NCI-H1092 (cell line): ENCODE measurements around the gene MON1A.
"Not testable (repeated sequence)": the region's sequence is repeated elsewhere in the genome, so short reads cannot be mapped to it uniquely, and the experiment has no call there.

Experiments used
- DNase-seq: peaks from one replicate; lab custom pipeline; 2025; lab: John Stamatoyannopoulos, UW

MON1A gene

DNA sequence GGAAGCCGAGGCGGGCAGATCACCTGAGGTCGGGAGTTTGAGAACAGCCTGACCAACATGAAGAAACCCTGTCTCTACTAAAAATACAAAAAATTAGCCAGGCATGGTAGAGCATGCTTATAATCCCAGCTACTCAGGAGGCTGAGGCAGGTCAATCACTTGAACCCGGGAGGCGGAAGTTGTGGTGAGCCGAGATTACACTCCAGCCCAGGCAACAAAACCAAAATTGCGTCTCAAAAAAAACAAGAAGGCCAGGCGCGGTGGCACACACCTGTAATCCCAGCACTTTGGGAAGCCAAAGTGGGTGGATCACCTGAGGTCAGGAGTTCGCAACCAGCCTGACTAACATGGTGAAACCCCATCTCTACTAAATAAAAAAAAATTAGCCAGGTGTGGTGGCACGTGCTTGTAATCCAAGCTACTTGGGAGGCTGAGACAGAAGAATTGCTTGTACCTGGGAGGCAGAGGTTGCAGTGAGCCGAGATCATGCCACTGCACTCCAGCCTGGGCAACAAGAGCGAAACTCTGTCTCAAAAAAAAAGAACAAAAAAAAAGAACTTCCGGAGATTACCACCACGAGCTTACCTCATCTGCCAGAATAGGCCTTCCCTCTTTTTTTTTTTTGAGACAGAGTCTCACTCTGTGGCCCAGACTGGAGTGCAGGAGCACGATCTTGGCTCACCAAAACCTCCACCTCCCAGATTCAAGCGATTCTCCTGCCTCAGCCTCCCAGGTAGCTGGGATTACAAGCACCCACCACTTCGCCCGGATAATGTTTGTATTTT lies 11.6 kb downstream of the MON1A start:
- DNase-seq, result not testable (repeated sequence)

DNA sequence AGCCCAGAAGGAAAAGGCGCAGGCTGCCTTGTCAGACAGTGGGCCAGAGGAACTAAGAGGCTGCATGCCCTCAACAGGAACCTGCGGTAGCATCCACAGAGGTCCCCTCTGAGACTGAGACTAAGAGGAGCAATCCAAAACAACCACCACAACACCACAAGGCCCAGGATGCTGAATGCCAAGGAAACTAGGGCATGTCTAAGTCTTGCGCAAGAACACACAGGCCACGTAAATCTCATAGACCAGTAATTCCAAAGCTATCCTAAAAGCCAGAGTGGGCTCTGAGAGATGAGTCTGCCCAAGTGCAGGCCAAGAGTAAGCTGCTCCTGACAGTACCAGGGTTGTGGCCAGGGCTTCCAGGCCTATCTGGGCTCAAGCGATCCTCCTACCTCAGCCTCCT lies 12.9 kb downstream of the MON1A start:
- no peak for DNase-seq

DNA sequence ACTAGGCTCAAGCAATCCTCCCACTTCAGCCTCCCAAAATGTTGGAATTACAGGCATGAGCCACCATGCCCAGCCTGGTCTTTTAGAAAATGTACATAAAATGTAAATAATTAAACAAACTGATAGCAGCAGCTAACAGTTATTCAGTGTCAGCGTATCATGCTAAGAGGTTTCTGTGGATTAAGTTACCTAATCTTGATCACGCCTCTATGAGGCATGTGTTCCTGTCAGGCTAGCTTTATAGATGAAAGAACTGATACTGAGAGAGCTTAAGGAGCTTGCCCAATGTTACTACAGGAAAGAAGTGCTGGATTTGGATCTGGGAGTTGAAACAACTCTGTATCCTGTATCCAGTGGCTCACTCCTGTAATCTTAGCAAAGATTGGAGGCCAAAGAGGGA lies 14.7 kb downstream of the MON1A start:
- no peak for DNase-seq

DNA sequence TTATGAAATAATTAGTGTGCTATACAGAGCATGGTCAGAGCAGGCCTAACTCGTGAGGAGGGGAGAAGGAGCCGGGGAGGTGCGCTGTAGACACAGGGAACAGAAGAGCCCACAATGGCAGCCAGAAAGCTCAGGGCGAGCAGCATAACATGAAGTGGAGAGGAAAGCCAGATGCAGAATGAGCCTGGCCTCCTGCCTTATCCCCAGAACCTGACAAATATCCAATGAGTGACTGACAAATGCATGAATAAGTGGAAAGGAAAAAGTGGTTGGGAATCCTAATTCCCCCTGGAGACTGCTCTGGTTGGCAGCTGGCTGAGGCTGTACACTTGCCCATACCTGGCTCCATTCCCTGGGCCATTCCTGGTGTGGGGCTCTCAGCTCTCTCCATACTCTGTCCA lies 16.7 kb downstream of the MON1A start:
- DNase-seq, result no peak

DNA sequence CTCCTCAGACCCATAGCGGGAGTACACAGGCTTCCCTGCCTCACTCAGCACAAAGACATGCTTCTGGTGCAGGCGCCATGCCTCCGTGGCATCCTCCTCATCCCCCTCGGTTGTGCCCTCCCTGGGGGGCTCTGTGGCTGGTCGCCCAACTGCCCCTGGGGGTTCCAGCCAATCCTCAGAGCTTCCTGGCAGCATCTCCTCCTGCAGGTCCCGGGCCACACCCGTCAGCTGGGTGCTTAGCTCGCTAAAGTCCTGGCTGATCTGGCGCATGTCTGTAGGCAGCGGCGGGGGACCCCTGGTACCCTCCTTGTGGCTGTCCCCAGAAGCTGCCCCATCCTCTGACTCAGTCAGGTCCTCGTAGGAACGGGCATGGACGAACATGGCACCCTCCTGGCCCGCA lies 18.0 kb downstream of the MON1A start:
- no peak for DNase-seq

DNA sequence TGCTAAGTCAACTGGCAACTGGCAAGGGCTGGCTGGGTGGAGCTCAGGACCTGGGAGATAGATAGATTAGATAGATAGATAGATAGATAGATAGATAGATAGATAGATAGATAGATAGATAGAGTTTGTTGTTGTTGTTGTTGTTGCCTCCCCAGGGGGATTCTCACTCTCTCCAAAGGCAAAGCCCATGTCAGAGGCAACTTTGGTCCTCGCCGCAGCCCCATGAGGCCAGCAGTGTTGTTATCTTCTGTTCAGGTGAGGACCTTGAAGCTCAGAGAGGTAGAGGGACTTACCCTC lies 18.5 kb downstream of the MON1A start:
- no peak for DNase-seq

DNA sequence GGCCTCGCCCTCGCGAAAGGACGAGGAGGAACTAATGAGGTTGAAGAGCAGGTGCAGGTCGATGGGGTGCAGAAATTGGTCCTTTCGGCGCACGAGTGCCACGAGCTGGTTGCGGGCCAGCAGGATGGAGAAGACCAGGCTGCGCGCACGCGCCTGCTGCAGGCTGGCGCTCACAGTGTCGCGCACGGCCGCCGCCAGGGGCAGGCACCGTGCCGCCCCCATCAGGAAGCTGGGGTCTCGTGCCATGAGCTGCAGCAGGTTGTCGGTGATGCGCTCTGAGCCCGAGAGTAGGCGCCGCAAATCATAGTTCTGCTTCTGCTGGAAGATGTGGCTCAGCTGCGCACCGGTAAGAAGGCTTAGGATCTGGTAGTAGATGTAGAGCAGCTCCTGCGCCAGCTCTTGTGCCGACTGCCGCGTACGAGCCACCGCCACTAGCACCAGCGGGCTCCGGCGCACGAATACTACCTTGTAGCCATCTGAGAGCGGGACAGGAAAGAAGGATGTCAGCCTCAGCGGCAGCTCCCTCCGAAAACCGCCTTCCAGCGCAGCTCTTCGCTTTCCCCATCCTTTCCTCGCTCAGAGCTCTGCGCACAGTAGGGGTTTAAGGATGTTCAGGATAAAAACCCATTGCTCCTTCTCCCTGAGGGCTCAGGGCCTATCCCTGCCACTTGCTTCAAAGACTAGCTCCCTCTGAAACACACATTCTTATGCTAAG lies 19.0 kb downstream of the MON1A start:
- DNase-seq, result no peak

DNA sequence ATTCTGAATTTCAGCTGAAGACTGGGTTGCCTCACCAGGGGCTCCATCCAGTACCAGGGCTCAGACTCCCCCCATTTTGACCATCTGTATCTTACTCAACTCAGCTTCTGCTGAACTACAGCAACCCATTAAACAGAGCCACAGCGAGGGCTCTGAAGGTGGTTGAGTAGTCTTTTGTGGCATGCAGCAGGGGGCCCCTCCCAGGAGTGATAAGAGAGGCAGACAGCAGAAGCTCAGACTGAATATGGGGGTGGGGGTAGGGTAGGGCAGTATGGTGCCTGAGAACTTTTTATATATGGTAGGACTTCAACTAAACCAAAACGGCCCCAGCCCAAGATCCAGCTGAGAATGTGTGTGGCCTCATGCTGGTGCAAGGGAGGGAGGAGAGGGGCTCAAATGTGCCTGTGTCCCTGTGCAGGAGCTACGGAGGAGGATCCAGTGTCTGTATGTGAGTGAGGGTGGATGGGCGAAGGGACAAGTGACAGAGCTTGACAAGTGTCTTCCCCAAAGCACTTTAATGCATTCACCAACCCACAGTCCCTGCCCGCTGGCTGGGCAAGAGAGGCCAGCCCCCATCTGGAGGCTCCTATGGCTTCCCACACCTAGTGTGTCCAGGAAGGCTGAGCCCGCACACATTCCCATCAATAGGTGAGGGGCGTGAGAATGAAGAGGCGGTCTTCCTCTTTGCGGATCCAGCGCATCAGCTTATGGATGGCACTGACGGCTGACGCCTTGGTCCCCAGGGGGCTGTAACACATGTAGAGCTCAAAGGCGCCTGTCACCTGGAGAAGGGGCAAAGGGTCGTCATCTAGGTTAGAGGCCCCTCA lies 21.0 kb downstream of the MON1A start:
- no peak for DNase-seq

DNA sequence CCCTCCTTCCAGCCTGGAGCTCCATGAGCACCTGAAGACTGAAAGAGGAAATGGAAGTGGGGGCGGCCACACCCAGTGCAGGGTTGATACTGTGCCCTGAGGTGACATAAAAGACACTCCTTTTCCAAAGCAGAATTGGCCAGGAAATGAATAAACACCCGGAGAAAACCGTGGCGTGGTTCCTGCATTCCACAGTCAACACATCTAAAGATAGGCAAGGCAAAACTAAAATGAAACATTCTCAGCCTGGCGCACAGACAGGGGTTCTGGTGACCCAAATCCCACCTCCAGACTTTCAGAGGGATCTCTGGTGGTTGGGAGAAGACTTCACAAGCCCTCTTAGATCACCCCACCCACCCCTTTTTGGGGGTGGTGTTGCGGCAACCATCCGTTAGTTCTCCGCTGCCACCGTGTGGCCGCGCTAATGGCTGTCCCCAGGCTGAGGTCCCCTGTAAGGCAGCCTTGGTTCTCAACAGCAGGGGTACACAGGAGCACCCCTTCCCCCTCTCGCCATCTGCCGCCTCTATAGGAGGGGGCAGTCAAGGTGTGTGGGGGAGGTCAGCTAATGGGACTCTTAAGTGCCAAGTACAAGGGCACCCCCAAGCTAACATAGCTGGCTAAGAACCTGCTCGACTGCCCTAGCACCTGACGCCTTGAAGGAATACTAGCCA lies 23.4 kb downstream of the MON1A start:
- no peak for DNase-seq

DNA sequence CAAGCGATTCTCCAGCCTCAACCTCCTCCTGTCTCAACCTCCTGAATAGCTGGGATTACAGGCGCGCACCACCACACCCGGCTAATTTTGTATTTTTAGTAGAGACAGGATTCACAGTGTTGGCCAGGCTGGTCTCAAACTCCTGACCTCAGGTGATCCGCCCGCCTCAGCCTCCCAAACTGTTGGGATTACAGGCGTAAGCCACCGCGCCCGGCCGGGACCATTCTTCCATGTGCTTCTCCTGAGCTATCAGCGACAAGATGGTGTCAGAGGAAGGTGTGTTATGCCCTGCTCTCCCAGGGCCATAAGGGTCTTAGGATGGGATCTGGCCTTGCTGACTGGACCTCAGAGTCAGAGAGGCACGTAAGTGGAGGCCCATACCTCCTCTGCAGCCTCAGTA lies 25.2 kb downstream of the MON1A start:
- DNase-seq, result not testable (repeated sequence)

DNA sequence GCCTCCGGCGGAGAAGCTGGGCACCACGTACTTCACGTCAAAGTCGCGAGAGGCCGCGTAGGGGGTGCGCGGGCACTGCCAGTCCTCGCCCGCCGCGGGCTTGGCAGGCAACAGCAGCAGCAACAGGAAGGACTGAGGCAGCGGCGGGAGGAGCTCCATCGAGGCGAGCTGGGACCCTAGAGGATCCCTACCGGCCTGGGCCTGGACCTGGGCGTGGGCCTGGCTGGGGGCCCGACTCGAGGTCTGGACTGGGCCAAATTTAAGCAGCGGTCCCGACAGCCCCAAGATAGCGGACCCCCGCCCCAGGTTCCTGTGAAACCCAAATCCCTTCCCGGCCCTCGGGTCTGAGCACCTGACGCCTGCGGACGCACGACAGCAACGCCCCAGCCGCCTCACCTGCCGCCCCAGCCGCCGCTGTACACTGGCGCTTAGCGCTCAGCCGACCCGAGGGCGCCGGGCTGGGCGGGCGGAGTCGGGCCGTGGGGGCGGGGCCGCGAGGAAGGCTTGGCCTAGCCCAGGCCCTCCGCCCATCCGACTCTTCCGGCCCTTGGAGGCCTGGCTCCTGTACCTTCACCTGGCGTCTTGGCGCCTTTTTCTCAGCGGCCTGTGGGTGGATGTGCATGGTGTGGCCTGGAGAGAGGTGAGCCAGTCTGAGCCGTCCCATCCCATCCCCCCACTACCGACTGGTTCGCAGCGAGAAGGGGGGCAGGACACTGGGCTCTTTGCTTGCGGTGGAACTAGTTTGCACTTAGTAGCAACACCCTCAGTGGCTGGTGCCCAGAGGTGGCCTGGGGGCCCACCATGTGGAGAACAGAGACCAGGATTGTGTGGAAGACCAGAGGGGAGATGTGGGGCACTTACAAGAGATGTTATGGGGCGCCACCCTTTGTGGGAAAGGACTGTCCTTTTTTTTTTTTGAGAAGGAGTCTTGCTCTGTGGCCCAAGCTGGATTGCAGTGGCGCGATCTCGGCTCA lies 25.9 kb downstream of the MON1A start, which contains the start of gene MST1R:
TSS of gene MST1R (minus strand) at position 423 of the 974 bp plus-strand sequence. CDS start at position 159, 264 bp downstream.
- DNase-seq, result no peak

DNA sequence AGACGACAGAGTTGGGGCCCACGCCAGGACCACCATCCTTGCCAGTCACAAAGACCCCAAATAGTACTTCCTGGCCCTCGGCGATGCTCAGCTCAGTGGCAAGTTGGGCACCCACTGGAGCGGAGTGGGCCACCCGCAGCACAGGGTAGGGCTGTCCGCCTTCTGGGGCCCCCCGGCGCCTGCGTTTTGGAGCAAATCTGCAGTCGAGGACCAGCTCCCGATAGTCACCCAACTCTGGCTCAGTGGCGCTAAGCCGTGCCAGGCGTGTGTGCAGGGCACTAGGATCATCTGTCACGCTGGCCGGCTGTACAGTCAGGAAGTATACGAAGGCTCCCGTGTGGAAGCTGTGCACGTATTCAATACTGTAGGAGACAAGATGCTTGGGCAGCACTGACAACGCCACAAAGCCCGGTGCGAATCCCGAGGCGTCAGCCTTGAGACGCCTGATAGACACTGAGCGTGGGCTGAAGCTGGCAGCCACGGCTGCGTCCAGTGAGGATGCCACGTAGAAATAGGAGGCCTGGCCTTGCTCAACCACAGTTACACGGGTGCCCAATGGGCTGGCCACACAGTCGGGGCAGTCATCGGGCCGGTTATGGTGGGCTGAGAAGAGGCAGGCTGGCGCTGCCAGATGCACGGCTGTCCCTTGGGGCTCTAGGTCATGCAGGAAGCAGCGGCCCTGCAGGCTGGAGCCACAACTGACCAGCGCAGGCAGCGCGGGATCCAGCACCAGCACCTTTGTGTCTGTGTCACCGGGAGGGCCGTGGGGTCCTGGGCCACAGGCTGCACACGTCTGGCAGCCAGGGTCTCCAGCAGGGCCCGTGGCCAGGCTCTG lies 26.9 kb downstream of the MON1A start:
- DNase-seq, result no peak

DNA sequence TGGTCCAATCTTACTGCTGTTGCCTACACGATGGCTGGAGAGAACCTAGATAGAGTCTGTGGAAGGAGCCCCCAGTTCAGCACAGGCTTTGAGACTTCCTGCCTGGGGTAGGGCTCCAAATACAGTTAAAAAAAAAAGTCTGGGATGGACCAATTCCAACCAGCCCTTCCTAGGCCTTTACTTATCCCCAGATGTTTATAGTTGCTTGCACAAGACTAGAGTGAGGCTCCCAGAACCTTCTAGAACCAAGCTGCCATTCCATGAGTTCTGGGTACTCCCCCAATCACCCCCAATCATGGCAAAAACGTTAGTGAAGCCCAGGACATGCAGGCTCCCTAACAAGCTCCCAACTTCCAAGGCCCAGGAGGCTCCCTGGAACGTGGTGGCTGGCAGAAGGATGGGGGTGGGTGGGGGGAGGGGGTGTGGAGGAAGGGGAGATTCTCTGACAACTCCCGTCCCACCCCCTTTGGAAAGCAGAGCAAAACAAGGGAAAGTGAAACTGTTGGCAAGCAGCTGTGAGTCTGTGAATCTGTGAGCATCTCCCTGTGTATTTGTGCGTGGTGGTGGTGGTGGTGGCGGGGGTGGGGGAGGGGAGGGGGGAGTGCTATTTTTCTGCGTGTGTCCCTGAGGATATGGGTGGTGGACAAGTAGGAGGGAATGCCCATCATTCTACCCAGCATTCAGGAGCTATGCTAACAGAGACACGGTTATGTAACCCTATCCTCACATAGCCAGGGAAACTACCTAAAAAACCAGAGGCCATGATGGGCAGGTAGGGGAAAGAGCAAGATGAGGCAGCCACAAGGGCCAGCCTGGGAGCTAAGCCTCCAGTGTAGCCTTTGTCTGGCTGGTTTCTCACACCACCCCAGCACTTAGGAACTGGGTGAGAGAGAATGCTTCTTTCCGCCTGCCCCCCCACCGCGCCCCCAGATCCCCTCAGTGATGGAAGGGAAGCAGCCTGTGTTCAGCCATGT lies 28.0 kb downstream of the MON1A start:
- DNase-seq, result no peak

DNA sequence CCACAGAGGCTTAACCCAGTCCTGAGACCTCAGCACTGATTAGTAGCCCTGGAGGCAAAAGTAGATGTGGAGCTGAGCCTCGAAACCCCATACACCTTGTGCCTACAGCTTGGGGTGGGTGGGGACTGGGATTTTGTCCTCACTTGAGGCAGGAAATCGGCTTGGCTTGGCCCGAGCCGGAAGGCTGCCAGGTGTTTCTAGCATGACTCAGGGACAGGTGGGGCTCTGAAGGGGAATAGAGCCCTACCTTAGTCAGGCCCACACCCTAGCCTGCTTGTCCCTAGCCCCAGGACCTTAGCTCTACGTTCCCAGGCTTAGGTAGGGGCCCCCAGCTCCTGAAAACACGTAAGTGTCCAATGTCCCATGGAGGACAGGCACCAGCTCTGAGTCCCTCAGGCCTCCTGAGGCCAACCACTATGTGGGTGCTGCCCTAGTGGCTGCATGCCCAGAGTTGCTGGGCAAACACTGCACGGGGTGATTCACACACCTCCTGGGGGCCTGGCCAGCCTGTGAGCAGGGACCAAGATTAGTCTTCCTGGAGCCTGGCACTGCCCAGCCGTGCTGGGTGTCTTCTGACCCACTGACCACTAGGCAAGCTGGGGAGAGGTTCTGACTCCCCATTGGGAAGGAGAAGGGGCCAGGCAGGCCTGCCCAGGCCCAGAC lies 29.0 kb downstream of the MON1A start:
- DNase-seq, result no peak

DNA sequence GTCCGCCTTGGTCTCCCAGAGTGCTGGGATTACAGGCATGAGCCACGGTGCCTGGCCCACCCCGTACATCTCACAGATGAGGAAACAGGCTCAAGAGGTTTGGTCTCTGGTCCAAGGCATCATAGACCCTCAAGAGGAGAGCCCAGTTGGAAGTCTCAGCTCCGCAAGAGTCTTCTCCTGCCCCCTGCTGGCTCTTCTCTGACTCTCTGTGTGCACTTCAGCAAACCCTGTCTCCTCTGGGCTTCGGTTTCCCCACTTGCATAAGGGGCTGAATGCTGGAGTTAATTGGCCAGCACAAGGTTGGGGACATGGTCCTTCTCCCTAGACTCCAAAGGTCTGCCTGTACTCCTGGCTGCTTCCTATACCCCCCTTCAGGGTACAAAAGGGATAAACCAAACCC lies 29.8 kb downstream of the MON1A start:
- no peak for DNase-seq

DNA sequence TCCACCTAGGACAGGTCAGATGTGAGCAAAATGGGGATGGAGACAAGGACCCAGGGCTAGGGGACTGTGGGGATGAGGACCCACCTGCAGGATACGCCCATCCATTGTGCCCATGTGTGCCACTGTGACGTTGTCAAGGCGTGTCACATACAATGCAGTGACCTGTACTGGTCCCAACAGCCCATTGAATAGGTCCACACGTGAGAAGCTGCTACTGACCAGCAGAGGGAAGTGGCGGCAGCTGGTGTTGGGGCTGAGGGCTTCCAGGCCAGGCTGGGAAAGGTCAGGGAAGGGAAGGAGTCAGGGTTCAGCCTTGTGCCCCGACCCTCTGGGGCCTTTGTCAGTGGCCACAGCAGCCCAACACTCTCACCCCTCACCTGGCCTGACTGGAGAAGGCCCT lies 30.6 kb downstream of the MON1A start:
- no peak for DNase-seq

DNA sequence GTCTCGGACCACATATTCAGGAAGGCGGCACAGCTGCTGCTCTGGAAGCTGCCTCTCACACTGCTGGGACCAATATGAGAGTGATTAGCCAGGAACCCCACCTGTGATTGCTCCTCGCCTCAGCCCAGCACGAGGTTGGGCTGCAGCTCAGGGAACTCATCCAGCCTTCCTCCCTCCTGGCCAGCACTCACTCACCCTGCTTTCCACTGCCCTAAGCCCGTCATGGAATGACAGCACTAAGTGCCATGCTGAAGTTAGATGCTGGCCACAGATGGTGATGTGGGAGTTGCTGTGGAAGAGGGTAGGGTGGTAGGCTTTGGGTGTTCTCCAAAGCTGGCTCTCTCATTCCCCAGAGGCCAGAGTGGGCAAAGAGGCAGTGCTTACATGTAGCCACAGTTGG lies 33.3 kb downstream of the MON1A start:
- no peak for DNase-seq

DNA sequence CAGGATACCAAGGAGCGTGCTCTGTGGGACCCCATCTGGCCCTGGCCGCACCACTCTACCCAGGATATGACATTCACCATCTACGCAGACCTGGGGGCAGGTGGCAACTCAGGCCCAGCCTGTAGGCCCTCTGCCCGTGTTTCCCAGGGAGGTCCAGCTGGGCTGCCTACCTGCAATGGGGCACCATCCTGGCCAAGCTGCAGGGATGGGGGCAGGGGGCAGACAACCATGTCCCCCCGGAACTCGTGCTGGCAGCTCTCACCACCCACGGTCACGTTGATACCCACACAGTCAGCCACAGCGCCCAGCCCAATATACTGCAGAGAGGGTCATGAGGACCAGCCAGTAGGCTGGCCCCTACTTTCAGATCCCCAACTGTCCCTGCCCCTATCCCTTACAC lies 33.8 kb downstream of the MON1A start:
- DNase-seq, result no peak
